Endothelial cell of umbilical vein (primary cell): Measurements from ENCODE around the gene LRCH1.

Experiments
- MYC ChIP-seq: IDR thresholded peaks from one replicate; pipeline ENCODE4 v1.6.1; 2011; ENCODE audit warnings: mild to moderate bottlenecking, low read depth, low read length
- POLR2A ChIP-seq: IDR thresholded peaks from 2 replicates; pipeline ENCODE4 v1.6.1; 2012; ENCODE audit warnings: low read depth, mild to moderate bottlenecking, control low read depth, low read length
- POLR2AphosphoS5 ChIP-seq: IDR thresholded peaks from 2 replicates; pipeline ENCODE4 v1.6.1; 2012; ENCODE audit warnings: low read depth, mild to moderate bottlenecking, control low read depth, low read length, moderate library complexity; ENCODE audit not compliant: insufficient read depth
- TF ChIP-seq, protein P1 (sequence below), 2 donors: IDR thresholded peaks; 1 replicate in 1 of 2; 2 replicates in 1 of 2; pipeline ENCODE4 v1.5.1; 2011; ENCODE audit warnings: low read length in 2 of 2, mild to moderate bottlenecking in 2 of 2, moderate library complexity in 2 of 2, control low read depth in 1 of 2, inconsistent platforms in 1 of 2, low read depth in 1 of 2; ENCODE audit not compliant: insufficient read depth in 1 of 2; ENCODE audit errors: extremely low read depth in 1 of 2

DNA sequence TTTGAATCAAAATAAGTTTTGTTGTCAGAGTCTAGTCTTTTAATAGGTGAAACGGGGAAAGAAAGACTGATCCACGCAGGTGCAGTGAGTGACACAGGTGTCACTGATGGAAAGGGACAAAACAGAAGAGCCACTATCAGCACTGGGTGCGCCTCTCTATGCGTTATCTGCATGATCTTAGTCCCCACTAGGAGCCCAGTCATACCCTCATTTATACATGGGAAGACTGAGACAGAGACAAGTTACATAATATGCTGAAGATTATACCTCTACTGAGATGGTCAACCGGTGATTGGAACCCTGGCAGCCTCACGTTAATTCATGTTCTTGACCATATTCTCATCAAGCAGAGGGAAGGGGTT is 3.4 kb downstream of the LRCH1 start:
- TF ChIP-seq POLR2A = no peak
- TF ChIP-seq, protein P1, sequence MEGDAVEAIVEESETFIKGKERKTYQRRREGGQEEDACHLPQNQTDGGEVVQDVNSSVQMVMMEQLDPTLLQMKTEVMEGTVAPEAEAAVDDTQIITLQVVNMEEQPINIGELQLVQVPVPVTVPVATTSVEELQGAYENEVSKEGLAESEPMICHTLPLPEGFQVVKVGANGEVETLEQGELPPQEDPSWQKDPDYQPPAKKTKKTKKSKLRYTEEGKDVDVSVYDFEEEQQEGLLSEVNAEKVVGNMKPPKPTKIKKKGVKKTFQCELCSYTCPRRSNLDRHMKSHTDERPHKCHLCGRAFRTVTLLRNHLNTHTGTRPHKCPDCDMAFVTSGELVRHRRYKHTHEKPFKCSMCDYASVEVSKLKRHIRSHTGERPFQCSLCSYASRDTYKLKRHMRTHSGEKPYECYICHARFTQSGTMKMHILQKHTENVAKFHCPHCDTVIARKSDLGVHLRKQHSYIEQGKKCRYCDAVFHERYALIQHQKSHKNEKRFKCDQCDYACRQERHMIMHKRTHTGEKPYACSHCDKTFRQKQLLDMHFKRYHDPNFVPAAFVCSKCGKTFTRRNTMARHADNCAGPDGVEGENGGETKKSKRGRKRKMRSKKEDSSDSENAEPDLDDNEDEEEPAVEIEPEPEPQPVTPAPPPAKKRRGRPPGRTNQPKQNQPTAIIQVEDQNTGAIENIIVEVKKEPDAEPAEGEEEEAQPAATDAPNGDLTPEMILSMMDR (IDR thresholded peaks at IDR 0.05; ENCODE audit: extremely low read depth in 1 of 2, insufficient read depth in 1 of 2, low read depth in 1 of 2, low read length in 2 of 2) = no peak
- TF ChIP-seq POLR2AphosphoS5 = no peak
- TF ChIP-seq MYC = no peak
